HEK293T (cell line): Measurements from ENCODE around the gene KCNB1.

Experiments used
- CTCF ChIA-PET: fragments of 350-600 bp; formaldehyde crosslinking; extraction: SDS; loops from one replicate; lab custom pipeline; 2021; ENCODE audit warnings: antibody characterized with exemption, inconsistent platforms; lab: Yijun Ruan, JAX
- POLR2A ChIA-PET: fragments of 350-600 bp; formaldehyde crosslinking; extraction: SDS; loops from one replicate; lab custom pipeline; 2020; ENCODE audit warnings: antibody characterized with exemption, inconsistent platforms; lab: Yijun Ruan, JAX
- DNase-seq: peaks from one replicate; pipeline ENCODE4 v3.0.0; 2012; ENCODE audit warnings: mixed read lengths; ENCODE audit errors: extremely low spot score
- ARNT ChIP-seq: fragments of 450-650 bp; IDR thresholded peaks from 2 replicates; pipeline ENCODE4 v1.6.1; 2017; ENCODE audit warnings: mild to moderate bottlenecking
- BHLHE40 ChIP-seq: fragments of 450-650 bp; IDR thresholded peaks from 2 replicates; pipeline ENCODE4 v1.6.1; 2016; ENCODE audit warnings: mild to moderate bottlenecking, moderate library complexity, borderline replicate concordance
- CTBP1 ChIP-seq: fragments of 450-650 bp; IDR thresholded peaks from 2 replicates; pipeline ENCODE4 v1.6.1; 2016; ENCODE audit warnings: borderline replicate concordance
- ELF4 ChIP-seq: fragments of 450-650 bp; IDR thresholded peaks from 2 replicates; pipeline ENCODE4 v1.6.1; 2017; ENCODE audit warnings: antibody characterized with exemption
- FOXA1 ChIP-seq: fragments of 450-650 bp; IDR thresholded peaks from 2 replicates; pipeline ENCODE4 v1.6.1; 2016; ENCODE audit warnings: mild to moderate bottlenecking
- FOXK2 ChIP-seq: fragments of 450-650 bp; IDR thresholded peaks from 2 replicates; pipeline ENCODE4 v1.6.1; 2016; ENCODE audit warnings: mild to moderate bottlenecking
- FOXM1 ChIP-seq: fragments of 450-650 bp; IDR thresholded peaks from 2 replicates; pipeline ENCODE4 v1.6.1; 2017; ENCODE audit warnings: mild to moderate bottlenecking, borderline replicate concordance
- HDGF ChIP-seq: fragments of 450-650 bp; IDR thresholded peaks from 2 replicates; pipeline ENCODE4 v1.6.1; 2017; ENCODE audit warnings: antibody characterized with exemption, borderline replicate concordance
- L3MBTL2 ChIP-seq: fragments of 450-650 bp; conservative IDR thresholded peaks from 2 replicates; pipeline ENCODE4 v1.6.1; 2016; ENCODE audit warnings: mild to moderate bottlenecking
- LEF1 ChIP-seq: fragments of 450-650 bp; IDR thresholded peaks from 2 replicates; pipeline ENCODE4 v1.6.1; 2017; ENCODE audit warnings: mild to moderate bottlenecking, borderline replicate concordance
- NFRKB ChIP-seq: fragments of 450-650 bp; IDR thresholded peaks from 2 replicates; pipeline ENCODE4 v1.6.1; 2016; ENCODE audit warnings: mild to moderate bottlenecking, moderate library complexity
- SP1 ChIP-seq: fragments of 450-650 bp; IDR thresholded peaks from 2 replicates; pipeline ENCODE4 v1.6.1; 2017
- SUZ12 ChIP-seq: fragments of 450-650 bp; IDR thresholded peaks from 2 replicates; pipeline ENCODE4 v1.6.1; 2016; ENCODE audit warnings: mild to moderate bottlenecking
- TARDBP ChIP-seq: fragments of 450-650 bp; IDR thresholded peaks from 2 replicates; pipeline ENCODE4 v1.6.1; 2016
- ZNF384 ChIP-seq: fragments of 450-650 bp; IDR thresholded peaks from 2 replicates; pipeline ENCODE4 v1.6.1; 2016
- TF ChIP-seq, protein P1 (sequence below): fragments of 450-650 bp; IDR thresholded peaks from 2 replicates; pipeline ENCODE4 v1.6.1; 2016

KCNB1 gene

DNA sequence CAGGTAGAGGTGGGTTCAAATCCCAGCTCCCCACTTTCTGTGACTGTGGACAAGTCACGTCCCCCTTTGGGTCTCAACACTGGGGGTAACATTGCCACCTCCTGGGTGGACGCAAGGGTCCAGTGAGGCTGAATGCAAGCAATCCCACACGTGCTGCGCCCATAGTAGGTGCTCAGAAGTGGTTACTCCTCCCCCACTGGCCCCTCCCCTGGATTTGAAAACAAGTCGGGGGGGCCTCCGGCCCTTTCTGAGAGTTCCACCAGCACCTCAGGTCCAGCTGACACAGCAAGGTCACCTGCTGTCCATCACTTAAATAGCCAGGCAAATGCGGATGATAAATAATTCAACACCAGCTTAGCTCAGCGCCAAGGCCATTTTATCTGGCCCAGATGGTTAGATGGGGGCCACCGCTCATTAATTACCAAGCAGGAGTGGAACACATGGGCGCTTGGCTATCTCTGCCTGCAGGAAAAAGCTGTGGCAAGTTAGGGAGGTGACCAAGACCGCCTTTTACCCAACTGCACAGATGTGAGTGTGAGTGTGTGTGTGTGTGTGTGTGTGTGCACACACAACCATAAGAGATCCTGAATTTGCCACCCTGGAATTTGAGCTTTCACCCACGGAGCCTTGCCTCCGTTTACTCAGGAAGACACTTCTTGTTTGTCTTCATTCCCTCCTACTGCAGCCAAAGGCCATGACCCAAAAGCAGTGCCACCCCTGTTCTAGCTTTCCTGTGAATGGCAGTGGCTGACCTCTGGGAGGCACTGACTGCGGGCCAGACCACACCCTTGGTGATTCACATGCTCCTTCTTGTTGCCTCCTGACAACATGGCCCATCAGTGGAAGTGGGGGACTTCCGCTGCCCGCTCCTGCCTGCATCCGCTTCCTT lies 34.7 kb upstream of the KCNB1 start:
- DNase-seq, result no peak
- ChIA-PET CTCF (no interaction called here), POLR2A (no interaction called here)
- TF ChIP-seq, protein P1, sequence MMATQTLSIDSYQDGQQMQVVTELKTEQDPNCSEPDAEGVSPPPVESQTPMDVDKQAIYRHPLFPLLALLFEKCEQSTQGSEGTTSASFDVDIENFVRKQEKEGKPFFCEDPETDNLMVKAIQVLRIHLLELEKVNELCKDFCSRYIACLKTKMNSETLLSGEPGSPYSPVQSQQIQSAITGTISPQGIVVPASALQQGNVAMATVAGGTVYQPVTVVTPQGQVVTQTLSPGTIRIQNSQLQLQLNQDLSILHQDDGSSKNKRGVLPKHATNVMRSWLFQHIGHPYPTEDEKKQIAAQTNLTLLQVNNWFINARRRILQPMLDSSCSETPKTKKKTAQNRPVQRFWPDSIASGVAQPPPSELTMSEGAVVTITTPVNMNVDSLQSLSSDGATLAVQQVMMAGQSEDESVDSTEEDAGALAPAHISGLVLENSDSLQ, result no peak
- no peak for TF ChIP-seq SUZ12

DNA sequence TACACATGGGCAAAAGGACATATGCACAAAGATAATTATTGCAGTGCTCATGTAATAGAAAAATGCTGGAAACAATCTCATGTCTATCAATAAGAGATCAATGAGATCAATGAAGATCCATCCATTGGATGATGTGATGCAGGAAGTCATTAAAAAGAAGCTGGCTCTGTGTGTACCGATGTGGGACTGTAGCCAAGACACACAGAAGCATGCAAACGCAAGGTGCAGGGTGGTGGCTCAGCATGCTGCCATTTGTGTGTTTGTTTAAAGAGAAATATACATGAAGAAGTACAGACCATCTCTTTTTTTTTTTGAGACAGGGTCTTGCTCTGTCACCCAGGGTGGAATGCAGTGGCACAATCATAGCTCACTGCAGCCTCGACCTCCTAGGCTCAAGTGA lies 33.1 kb upstream of the KCNB1 start:
- TF ChIP-seq, protein P1, result no peak
- TF ChIP-seq LEF1, result no peak
- DNase-seq, result no peak
- POLR2A ChIA-PET, result interaction anchor here (0.6 kb wide), 1 partner anchor 560 kb away, joined by 3 read pairs; no protein-coding TSS in a partner anchor
- CTCF ChIA-PET, result no interaction called here

DNA sequence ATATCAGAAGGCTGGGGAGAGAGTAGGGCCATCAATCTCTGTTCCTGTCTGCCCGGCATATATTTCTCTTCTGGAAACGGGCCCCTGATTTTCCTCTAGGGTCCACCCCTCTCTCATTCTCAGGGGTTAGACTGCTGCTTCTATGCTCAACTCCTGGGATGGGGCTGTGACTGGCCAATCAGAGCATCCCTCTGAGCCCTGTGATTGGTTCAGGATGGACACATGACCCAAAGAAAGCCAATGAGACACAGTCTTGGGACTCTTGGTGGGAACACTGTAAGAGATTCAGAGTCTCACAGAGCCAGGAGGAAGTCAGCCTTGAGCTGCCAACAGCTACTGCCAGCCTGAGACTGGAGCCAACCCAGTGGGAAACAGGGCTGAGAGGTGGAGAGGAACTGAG lies 31.0 kb upstream of the KCNB1 start:
- CTCF ChIA-PET, result no interaction called here
- no peak for DNase-seq
- no peak for TF ChIP-seq FOXA1
- no peak for TF ChIP-seq SUZ12
- no peak for TF ChIP-seq ARNT
- TF ChIP-seq NFRKB, result no peak
- no peak for TF ChIP-seq CTBP1
- TF ChIP-seq, protein P1, result no peak
- no peak for TF ChIP-seq ELF4
- no peak for TF ChIP-seq HDGF
- no peak for TF ChIP-seq L3MBTL2
- no peak for TF ChIP-seq FOXK2
- TF ChIP-seq BHLHE40, result no peak
- TF ChIP-seq LEF1, result no peak
- TF ChIP-seq FOXM1, result no peak
- TF ChIP-seq ZNF384, result no peak
- TF ChIP-seq TARDBP, result no peak
- TF ChIP-seq SP1, result no peak
- POLR2A ChIA-PET, result no interaction called here

DNA sequence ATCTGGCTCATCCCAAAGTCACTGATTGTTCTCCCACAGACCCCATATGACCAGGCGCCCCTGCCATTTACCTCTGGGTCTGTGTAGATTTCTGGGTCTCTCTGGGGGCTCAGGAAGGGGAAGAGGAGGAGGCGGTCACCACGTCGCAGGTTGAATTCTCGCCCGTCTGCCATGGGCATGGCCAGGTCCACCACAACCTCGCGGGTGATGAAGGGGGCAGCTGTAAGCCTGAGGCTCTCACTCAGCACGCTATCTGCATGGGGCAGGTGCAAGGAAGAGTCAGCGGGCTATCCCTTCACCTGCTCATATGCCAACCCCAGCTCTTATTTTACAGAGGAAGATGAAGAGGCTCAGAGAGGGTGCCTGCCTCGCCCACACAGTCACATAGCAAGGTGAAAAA lies 30.5 kb upstream of the KCNB1 start:
- DNase-seq, result no peak
- no peak for TF ChIP-seq BHLHE40
- TF ChIP-seq FOXK2, result no peak
- TF ChIP-seq LEF1, result no peak
- no peak for TF ChIP-seq FOXA1
- TF ChIP-seq HDGF, result no peak
- no peak for TF ChIP-seq FOXM1
- no peak for TF ChIP-seq ZNF384
- TF ChIP-seq CTBP1, result no peak
- TF ChIP-seq L3MBTL2, result no peak
- TF ChIP-seq, protein P1, result no peak
- no peak for TF ChIP-seq TARDBP
- no peak for TF ChIP-seq ELF4
- TF ChIP-seq ARNT, result no peak
- ChIA-PET CTCF (no interaction called here), POLR2A (no interaction called here)

DNA sequence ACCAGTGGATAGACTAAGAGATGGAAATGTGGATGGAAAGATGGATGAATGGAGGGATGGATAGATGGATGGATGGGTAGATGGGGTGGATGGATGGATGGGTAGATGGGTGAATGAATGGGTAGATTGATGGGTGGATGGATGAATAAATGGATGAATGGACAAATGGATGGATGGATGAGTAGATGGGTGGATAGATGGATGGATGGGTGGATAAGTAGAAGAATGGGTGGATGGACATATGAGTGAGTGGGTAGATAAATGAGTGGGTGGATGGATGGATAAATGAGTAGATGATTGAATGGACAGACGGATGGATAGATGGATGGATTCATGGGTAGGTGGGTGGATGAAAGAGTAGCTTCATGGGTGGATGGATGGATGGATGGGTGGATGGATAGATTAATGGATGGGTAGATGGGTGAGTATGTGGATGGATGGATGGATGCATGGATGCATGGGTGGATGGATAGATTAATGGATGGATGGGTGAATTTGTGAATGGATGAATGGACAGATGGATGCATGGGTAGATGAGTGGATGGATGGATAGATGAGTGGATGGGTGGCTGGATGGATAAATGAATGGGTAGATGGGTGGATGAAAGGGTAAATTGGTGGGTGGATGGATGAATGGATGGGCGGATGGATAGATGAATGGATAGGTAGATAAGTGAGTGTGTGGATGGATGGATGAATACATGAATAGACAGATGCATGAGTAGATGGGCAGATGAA lies 29.5 kb upstream of the KCNB1 start:
- DNase-seq, result no peak
- POLR2A ChIA-PET, result no interaction called here
- CTCF ChIA-PET, result no interaction called here
- TF ChIP-seq ZNF384 (no peak), ARNT (no peak)

DNA sequence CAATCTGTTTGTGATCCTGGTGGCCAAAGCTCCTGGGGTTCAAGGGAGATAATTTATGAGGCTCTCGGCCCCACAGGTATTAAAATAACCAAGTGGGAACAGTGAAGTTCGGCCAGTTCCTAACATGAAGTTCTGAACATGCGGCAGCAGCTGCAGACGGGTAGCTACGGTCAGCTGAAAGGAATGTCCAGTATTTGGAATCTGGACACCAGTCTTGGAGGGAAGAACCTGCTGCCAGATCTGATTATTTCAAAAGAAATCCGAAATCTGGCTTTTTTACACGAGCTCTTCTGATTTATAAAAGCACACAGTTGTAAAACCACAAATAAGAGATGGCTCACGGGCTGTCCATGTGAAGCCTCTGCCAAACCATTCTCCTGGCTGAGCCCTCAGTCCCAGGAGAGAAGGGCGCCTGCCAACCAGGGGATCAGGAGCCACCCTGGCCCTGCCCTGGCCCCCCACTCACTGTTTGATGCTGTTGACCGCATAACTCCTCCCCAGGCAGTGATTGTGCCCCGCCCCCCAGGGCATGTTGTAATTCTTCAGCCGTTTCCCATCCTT lies 28.2 kb upstream of the KCNB1 start:
- DNase-seq, result no peak
- TF ChIP-seq L3MBTL2 (no peak), ARNT (no peak), FOXK2 (no peak)
- ChIA-PET POLR2A (no interaction called here), CTCF (no interaction called here)
